Activated naive CD4-positive, alpha-beta T cell treated with Interleukin-2 at 50 U/mL for 16 hours (primary cell): ENCODE measurements around the gene ITPRID2.
"Not testable (repeated sequence)": the region's sequence is repeated elsewhere in the genome, so short reads cannot be mapped to it uniquely, and the experiment has no call there.

Source experiments
- DNase-seq: peaks from one replicate; pipeline ENCODE4 v3.0.0-alpha.2; 2020

Gene ITPRID2

DNA sequence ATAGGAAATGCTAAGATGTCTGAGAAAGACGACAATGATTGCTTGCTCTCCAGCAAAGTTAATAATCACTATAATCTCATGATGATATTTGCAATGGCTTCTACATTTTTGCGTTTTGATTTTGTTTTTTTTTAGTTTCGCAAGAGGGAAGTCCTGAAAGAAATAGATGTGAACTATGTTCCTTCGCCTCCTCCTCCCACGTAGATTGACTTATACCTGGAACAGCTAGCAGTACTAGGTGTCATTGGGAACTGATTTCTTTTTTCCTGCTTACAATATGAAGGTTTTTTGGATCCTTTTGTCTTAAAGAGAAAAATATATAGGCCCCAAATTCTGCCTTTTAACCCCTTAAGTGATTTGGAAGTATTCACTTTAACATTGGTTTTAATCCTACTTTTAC, 26.7 kb downstream of the ITPRID2 start:
- DNase-seq: no peak

DNA sequence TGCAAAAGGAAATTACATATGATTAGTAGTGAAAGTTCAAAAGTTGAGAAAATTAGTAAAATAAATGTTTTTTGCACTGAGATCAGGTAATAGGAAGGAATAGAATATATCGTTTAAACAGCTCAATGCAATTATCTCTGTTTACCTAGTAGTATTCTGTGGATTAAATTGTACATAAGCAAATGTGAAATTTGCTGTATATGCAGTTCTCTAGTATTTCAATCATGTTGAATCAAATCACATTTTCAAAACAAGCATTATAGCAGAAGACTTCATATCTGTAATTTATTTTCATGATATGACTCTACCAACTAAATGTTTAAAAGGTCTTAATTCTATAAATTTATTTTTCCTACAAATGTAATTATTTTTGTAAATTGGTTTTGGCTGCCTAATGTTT, 31.6 kb downstream of the ITPRID2 start:
- DNase-seq: no peak

DNA sequence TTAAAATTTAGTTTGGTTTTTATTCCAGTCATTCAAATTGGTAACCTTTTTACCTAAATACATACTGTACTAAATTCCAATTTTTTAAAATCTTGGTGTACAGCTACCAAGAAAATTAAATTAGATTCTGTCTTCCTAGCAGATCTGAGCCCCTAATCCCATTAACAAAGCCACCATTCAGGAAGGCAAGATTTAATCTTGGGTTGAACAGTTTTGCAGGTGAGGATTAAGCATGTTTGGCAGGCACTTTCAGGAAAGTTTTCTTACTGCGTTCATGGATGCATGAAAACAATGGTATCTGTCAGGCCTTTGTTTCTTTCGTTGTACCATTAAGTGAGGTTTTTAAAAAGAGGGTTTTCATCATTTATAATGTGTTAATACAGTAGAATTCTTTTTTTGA, 32.8 kb downstream of the ITPRID2 start:
- DNase-seq: no peak

DNA sequence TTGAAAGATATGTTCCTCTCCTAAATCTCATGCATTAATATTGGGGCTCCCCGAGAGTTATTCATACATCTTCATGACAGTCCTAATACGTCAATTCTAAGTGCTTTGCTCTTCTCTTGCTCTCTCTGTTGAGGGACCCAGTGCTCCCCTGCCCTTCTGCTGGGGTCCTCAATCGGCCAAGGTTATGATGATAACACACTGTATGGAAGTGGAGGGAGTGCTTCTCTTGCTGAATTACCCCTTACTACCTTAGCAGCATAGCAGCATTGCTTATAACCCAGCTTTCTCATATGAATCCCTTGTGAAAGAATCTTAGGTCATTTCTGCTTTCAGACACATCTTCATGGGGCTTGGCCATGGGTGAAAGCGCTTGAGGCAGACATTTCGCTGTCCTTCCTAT, 43.2 kb downstream of the ITPRID2 start:
- DNase-seq: no peak

GRCh38 chr2:181937473-181937872, 45.9 kb downstream of the ITPRID2 start:
- no peak for DNase-seq

DNA sequence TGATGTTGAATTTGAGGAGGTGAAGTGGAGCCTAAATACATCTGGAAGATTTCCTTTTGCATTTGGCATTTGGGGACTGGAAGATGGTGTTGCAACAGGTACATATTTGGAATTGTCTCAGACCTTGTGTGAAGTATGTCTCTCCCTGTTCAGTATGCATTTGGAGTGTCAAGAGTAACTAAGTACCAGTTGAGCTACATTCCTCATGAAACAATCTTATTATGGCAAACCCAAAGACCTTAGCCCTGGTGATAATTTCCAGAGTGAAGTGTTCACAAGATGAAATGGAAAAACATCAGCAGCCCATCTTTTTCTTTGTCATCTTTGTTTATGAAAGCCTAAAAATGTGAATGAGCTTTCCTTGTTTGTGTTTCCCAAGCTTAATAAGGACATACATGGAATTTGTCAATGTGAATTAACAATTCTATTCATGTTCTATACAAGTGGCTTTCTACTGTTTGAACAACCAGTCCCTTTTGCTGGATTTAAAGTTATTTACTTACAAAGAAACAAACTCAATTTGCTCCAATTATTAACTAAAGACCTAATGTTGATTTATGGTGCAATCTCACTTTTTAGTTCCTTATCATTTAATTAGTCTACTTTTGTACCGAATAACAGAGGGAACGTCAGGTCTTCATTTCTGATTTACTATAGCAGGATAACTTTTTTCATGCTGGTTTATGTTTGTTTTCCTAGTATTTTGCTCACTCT, 52.0 kb downstream of the ITPRID2 start:
- no peak for DNase-seq

DNA sequence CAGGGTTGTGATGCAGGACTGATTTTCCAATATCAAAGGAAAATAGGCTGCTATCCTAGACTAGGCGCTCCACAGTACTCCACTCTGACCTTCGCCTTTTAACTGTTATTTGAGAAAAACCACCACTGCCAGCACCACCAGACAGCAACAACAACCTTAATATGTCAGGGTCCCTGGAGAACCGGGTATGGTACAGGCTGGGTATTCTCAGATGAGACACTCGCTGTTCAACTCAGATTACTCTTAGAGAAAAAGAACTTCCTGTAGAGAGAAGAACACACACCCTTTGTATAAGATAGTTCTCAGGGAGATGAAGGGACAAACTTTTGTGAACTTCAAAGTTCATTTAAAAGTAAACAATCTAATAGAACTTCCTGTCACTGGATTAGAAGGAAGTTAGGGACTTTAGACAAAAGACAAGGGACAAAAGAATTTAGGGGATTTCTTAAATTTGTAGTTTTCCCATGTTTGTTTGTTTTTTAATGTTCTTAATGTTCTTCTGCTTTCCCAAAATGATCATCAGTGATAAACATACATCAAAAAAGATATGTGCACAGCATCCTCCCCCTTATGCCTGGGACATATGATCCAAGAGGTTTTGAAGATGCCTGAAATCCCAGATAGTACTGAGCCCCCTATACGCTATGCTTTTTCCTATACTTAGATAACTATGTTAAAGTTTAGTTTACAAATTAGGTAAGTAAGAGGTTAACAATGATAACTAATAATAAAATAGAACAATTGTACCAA, 52.8 kb downstream of the ITPRID2 start:
- DNase-seq: no peak

DNA sequence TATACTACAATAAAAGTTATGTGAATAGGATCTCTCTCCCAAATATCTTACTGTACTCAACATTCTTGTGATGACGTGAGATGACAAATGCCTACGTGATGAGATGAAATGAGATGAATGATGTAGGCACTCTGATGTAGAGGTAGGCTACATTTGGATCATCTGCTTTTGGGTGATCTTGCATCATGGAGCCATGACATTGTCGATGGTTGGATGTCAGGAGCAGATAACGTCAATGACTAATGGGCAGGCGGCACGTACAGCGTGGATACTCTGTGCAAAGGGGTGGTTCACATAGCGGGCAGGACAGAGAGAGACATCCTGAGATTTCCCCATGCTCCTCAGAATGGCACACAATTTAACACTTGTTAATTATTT, 53.4 kb downstream of the ITPRID2 start:
- DNase-seq: no peak

DNA sequence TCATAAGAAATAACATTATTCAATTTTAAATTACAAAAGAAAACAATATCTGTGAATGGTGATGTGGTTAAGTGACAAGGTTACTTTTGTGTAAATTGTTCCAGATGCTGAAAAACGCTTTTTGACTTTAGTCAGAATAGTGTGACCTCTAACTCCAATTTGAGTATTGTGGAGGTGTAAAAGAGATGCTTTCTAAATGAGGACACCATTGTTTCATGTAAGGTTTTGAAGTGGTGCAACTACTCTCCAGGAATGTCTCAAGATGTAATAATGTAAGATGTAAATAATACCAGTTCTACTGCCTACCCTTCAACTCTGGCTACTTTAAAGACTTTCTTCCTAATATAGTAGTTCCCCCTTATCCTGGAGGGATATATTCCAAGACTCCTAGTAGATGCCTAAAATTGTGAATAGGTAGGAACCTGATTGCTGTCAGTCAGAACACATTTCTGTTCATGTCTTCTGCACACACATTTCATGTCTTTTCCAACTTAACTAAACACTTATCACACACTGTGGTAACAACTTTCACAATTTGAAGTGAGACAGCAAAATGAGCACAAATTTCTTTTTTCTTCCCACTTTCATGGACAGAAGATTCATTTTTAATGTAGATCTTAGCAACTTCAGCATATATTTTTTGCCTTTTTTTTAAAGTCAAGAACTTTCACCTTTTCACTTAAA, 55.1 kb downstream of the ITPRID2 start:
- no peak for DNase-seq

- no peak for DNase-seq
Observed at GRCh38 chr2:181947273-181947672, 55.7 kb downstream of the ITPRID2 start.

GRCh38 chr2:181948227-181948626, 56.7 kb downstream of the ITPRID2 start:
- DNase-seq: no peak

DNA sequence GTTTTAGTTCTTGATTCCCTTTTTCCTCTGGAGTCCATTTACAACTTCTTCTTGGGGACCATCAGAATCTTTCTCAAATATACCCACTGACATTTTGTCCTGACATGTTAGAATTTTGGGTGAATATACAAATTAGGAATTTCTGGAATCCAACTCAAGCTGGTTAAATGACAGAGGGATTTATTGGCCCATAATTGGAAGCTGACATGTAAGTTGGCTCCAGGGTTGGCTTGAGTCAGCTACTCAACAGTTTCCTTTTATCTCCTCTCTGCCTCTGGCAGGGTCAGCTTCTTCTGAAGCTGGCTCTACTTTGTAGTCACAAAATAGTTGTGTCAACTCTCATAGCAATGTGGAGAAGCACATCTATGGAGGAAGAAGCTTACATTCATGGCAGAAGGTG, 57.5 kb downstream of the ITPRID2 start:
- no peak for DNase-seq

- DNase-seq: no peak
Observed at GRCh38 chr2:181952404-181953226, 61.1 kb downstream of the ITPRID2 start.

DNA sequence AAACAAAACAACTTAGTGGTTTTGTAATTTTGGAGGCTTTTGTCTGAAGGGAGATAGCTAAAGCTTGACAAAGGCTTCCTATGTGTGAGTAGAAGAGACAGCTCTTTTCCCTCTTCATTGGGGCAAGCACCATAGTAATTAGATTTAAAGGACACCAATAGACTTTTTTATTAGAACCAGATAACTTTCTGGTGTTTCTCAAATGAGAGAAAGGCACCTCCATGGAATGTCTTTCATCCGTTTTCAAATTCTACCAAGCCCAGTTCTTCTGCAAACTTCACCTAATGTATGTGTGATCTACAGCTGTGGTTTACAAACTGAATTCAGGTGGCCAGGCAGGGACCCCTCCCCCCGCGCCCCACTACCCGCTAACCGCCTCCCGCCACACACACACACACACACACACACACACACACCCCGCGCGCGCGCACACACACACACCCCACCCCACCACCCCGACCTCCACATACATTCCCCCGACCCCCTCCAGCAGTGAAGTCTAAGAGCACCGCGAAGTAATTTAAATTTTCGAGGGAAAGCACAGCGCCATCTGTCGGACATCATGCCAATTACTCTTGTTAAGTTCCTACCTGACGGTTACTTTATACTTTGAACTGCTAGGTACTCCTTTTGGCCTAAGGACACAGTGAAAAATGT, 62.5 kb downstream of the ITPRID2 start:
- peak; percentile 66 for DNase-seq

GRCh38 chr2:181954538-181954883, 63.0 kb downstream of the ITPRID2 start:
- no peak for DNase-seq

- no peak for DNase-seq
Observed at GRCh38 chr2:181955010-181955409, 63.5 kb downstream of the ITPRID2 start.

DNA sequence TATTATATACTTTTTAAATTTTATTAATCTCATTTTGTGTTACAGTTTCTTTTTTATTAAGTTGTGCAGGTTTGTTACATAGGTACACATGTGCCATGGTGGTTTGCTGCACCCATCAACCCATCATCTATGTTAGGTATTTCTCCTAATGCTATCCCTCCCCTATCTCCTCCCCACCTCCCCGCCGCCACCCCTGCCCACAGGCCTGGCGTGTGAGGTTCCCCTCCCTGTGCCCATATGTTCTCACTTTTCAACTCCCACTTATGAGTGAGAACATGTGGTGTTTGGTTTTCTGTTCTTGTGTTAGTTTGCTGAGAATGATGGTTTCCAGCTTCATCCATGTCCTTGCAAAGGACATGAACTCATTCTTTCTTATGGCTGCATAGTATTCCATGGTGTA, 64.3 kb downstream of the ITPRID2 start:
- DNase-seq: not testable (repeated sequence)

- no peak for DNase-seq
Observed at GRCh38 chr2:181957668-181958067, 66.1 kb downstream of the ITPRID2 start.

GRCh38 chr2:181958726-181959125, 67.2 kb downstream of the ITPRID2 start:
- no peak for DNase-seq

DNA sequence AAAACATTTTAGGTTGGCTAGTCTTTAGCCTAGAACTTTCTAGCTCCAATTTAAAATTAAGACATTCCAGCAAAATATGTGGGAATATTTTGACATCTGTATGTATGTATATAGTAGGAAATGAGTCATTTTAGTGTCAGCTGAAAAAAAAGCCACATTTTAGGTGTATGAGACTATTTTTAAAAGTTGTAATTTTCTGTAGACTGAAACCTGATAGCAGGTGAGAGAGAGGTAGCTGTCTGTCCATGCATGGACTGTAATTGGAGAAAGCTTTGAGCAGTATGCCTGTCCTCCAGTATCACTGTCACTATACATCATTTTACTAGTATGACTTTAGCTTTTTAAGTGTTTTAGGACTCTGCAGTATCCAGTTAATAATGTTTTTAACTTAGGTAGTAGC, 68.0 kb downstream of the ITPRID2 start:
- DNase-seq: no peak

GRCh38 chr2:181961167-181961566, 69.6 kb downstream of the ITPRID2 start:
- DNase-seq: not testable (repeated sequence)

DNA sequence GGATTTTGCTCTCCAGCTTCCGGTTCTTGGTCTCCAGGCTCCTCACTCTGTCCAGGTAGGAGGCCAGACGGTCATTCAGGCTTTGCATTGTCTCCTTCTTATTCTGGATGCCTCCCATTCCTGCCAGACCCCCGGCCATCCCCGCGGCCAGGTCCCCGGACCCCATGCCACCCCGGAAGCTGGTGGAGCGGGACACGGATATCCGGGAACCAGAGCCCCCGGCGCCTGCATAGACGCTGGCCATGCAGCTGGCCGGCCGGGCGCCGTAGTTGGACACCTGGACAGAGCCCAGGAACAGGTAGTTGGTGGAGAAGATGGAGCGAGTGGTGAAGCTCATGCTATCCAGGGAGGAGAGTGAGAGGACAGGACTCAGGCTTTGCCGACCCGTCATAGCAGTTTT, 70.6 kb downstream of the ITPRID2 start:
- DNase-seq: no peak
